ENCODE measurements around the gene BSDC1.

DNA sequence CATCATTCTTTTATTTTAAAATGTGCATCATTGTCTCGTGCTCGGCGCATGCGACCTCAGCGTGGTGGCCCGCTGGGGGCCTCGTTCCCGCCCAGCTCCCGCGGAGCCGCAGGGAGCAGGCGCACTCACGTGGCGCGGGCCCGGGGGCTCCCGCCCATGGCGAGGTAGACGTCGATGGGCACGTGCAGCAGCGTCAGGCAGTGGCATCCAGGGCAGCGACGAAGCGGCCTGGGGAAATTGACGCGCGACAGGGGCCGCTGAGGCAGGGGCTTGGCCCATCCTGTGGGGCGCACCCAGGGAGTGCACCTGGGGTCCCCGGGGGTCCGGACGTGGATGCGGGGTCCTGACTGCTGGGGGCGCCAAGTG, 33.0 kb downstream of the BSDC1 start:
- no peak; the same call in 1 of the 2 replicates for TF ChIP-seq POLR2A (IDR thresholded peaks at IDR 0.05; ENCODE audit: low read depth, low read length)
- no peak for TF ChIP-seq TAF1 (IDR thresholded peaks at IDR 0.05; ENCODE audit: borderline replicate concordance, low read depth, low read length)

Measured in GM12892 (cell line).